Erythroblast (primary cell): ENCODE data around the gene OAT.

ENCODE experiments used
- GATA1 ChIP-seq: IDR thresholded peaks from 2 replicates; pipeline ENCODE4 v1.6.1; 2011; ENCODE audit warnings: low read depth, mild to moderate bottlenecking, control low read depth, low read length, moderate library complexity
- POLR2A ChIP-seq: IDR thresholded peaks from 2 replicates; pipeline ENCODE4 v1.6.1; 2011; ENCODE audit warnings: mild to moderate bottlenecking, low read length

- no peak for TF ChIP-seq POLR2A
- TF ChIP-seq GATA1 = no peak
Observed at GRCh38 chr10:124357561-124357885, 61.2 kb downstream of the OAT start.
